Urinary bladder (tissue), 4 donors: ENCODE results near the gene TMEM253. TPM values are rescaled to one million over a fixed set of nuclear protein-coding genes. Genes with fewer than 3 reads are reported as not detected.

ENCODE experiments used
- DNase-seq: peaks from one replicate; pipeline ENCODE4 v3.0.0-alpha.2; 2015; ENCODE audit errors: extremely low spot score
- H3K27ac ChIP-seq: one replicate; pipeline ENCODE4 v1.5.1; 2013; ENCODE audit warnings: low read depth, mild to moderate bottlenecking, moderate library complexity
- H3K36me3 ChIP-seq: one replicate; pipeline ENCODE4 v1.6.1; 2013; ENCODE audit warnings: mild to moderate bottlenecking, moderate library complexity; ENCODE audit not compliant: insufficient read depth
- H3K4me1 ChIP-seq: one replicate; pipeline ENCODE4 v1.6.1; 2013; ENCODE audit warnings: mild to moderate bottlenecking, moderate library complexity; ENCODE audit not compliant: insufficient read depth
- H3K4me3 ChIP-seq: one replicate; pipeline ENCODE4 v1.5.1; 2013; ENCODE audit warnings: low read depth, low read length
- WGBS: extraction: QIAGEN DNeasy Blood & Tissue Kit; methylation state at CpG from one replicate; pipeline ENCODE4 v1.1.7; 2013; 5-methylcytosine and 5-hydroxymethylcytosine counted together
- polyA plus RNA-seq: library from polyadenylated mRNA; stranded (reverse); fragments of 200-250 nt; gene quantifications from one replicate; pipeline ENCODE4 v1.2.3, GENCODE V29; 2013
- total RNA-seq: library from RNA; depleted of rRNA; stranded (reverse); fragments of >200 nt; gene quantifications from one replicate; pipeline ENCODE4 v1.2.3, GENCODE V29; 2014
- donor health status: healthy with polysubstance abuse.
- donor health status: healthy.

The TMEM253 gene
- total and polyA plus RNA-seq, 2 donors = 0.37 to 0.42 TPM

- 86% methylated on average over 45 of the region's 45 CpGs for WGBS
- Histone ChIP-seq H3K36me3 (no peaks in the 10 kb centered on the region), H3K4me3 (no peak overlapping the region), H3K27ac (no peak overlapping the region), H3K4me1 (no peaks in the 10 kb centered on the region)
- DNase-seq = no peak
Measured at GRCh38 chr14:21090940-21091663, 9.8 kb upstream of the TMEM253 start.

- Histone ChIP-seq H3K4me1 (no peaks in the 10 kb centered on the region), H3K36me3 (no peaks in the 10 kb centered on the region)
Measured at GRCh38 chr14:21091821-21092272, 9.0 kb upstream of the TMEM253 start.

GRCh38 chr14:21092273-21093011, 8.4 kb upstream of the TMEM253 start:
- Histone ChIP-seq H3K4me1 (peaks cover 3% of the 10 kb centered on the region), H3K27ac (no peak overlapping the region), H3K4me3 (no peak overlapping the region), H3K36me3 (no peaks in the 10 kb centered on the region)
- 46% methylated on average over 59 of the region's 59 CpGs for WGBS
- no peak for DNase-seq

More at GRCh38 chr14:21091821-21092272, 9.0 kb upstream of the TMEM253 start:
- 92% methylated on average over 42 of the region's 42 CpGs for WGBS
- Histone ChIP-seq H3K27ac (no peak overlapping the region), H3K4me3 (no peak overlapping the region)
- no peak for DNase-seq

- no peaks in the 10 kb centered on the region for H3K36me3 ChIP-seq
- peaks cover 3% of the 10 kb centered on the region for H3K4me1 ChIP-seq
- H3K4me3 ChIP-seq = no peak overlapping the region
- no peak for DNase-seq
- 74% methylated on average over 36 of the region's 36 CpGs for WGBS
- no peak overlapping the region for H3K27ac ChIP-seq
Measured at GRCh38 chr14:21093018-21093417, 7.8 kb upstream of the TMEM253 start.

GRCh38 chr14:21093769-21094681, 6.8 kb upstream of the TMEM253 start:
- Histone ChIP-seq H3K4me3 (no peak overlapping the region), H3K4me1 (peaks cover 3% of the 10 kb centered on the region), H3K36me3 (no peaks in the 10 kb centered on the region), H3K27ac (no peak overlapping the region)
- no peak for DNase-seq
- 31% methylated on average over 7 of the region's 7 CpGs for WGBS

- 48% methylated on average over 6 of the region's 6 CpGs for WGBS
- peaks cover 3% of the 10 kb centered on the region for H3K4me1 ChIP-seq
- no peak overlapping the region for H3K4me3 ChIP-seq
- no peaks in the 10 kb centered on the region for H3K36me3 ChIP-seq
- no peak for DNase-seq
- H3K27ac ChIP-seq = no peak overlapping the region
Measured at GRCh38 chr14:21095430-21096205, 5.2 kb upstream of the TMEM253 start.

- Histone ChIP-seq H3K27ac (no peak overlapping the region), H3K4me1 (peaks cover 3% of the 10 kb centered on the region), H3K4me3 (no peak overlapping the region), H3K36me3 (no peaks in the 10 kb centered on the region)
- DNase-seq = no peak
- WGBS = 44% methylated on average over 3 of the region's 3 CpGs
Measured at GRCh38 chr14:21096438-21096837, 4.4 kb upstream of the TMEM253 start.

GRCh38 chr14:21096978-21097635, 3.8 kb upstream of the TMEM253 start:
- DNase-seq = no peak
- Histone ChIP-seq H3K4me1 (peaks cover 3% of the 10 kb centered on the region), H3K27ac (peak overlapping the region; percentile 78), H3K4me3 (peak overlapping the region; percentile 81), H3K36me3 (no peaks in the 10 kb centered on the region)
- 42% methylated on average over 10 of the region's 10 CpGs for WGBS

GRCh38 chr14:21097636-21098075, 3.2 kb upstream of the TMEM253 start:
- Histone ChIP-seq H3K4me3 (peak overlapping the region; percentile 81), H3K27ac (peak overlapping the region; percentile 78), H3K4me1 (peaks cover 3% of the 10 kb centered on the region), H3K36me3 (no peaks in the 10 kb centered on the region)
- no peak for DNase-seq
- 4% methylated on average over 19 of the region's 19 CpGs for WGBS

- 1% methylated on average over 68 of the region's 90 CpGs for WGBS
- H3K27ac ChIP-seq = peak within 1 kb of the TSS; percentile 93
- peaks cover 3% of the 10 kb centered on the region for H3K4me1 ChIP-seq
- H3K36me3 ChIP-seq = no peaks in the 10 kb centered on the region
- DNase-seq = no peak
- peak within 1 kb of the TSS; percentile 81 for H3K4me3 ChIP-seq
Measured at GRCh38 chr14:21098076-21098891, 2.6 kb upstream of the TMEM253 start, which contains the start of gene ZNF219. TSS of gene ZNF219 (minus strand) at chr14:21098655. CDS start at chr14:21093591, 5,064 bp downstream.

- Histone ChIP-seq H3K4me1 (peaks cover 3% of the 10 kb centered on the region), H3K4me3 (peak overlapping the region; percentile 81), H3K27ac (peak overlapping the region; percentile 93), H3K36me3 (no peaks in the 10 kb centered on the region)
- no peak for DNase-seq
- 5% methylated on average over 16 of the region's 16 CpGs for WGBS
Measured at GRCh38 chr14:21098892-21099595, 1.8 kb upstream of the TMEM253 start.
